IPS-NIHi11 (cell line): Measurements from ENCODE around the gene SLC7A4.
"Not testable (repeated sequence)": the region's sequence is repeated elsewhere in the genome, so short reads cannot be mapped to it uniquely, and the experiment has no call there.

ENCODE experiments used
- DNase-seq: peaks from one replicate; pipeline ENCODE4 v3.0.0; 2012; ENCODE audit warnings: mixed read lengths, low spot score

SLC7A4 gene

DNA sequence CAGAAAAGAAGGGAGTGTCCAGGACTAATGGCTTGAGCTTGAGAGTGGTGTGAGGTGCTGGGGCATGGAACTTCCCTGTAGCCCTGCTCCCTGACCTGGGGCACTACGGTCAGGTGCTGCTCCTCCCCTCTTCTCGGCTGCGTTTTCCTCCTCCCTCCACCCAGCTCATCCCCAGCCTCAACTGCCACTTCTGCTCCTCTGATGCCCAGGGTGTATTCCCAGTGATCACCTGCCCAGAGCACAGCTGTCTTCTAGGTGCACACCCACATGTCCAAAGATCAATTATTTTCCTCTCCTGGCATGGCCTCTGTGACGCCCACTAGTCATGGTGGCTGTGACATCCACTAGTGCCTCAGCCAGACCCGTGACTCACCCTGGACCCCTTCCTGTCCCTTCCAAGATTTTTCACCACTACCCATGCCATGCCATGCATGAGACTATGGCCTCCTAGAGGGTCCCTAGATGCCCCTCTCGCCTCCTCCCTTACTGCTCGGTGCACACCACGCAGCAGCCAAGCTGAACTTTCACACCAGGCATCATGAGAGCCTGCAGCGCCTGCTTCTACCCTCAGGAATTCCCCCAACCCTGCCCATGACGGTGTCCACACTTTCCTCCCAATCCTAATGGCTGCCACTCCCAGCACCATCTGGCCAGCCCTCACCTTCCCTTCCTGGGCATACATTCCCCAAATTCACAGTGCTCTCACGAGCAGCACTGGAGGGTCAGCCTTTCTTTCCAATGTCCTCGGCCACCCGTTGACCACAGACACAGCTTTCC lies 15.5 kb downstream of the SLC7A4 start:
- no peak for DNase-seq

- DNase-seq: no peak
These were observed 16.8 kb downstream of the SLC7A4 start for GRCh38 chr22:21015466-21016006.

DNA sequence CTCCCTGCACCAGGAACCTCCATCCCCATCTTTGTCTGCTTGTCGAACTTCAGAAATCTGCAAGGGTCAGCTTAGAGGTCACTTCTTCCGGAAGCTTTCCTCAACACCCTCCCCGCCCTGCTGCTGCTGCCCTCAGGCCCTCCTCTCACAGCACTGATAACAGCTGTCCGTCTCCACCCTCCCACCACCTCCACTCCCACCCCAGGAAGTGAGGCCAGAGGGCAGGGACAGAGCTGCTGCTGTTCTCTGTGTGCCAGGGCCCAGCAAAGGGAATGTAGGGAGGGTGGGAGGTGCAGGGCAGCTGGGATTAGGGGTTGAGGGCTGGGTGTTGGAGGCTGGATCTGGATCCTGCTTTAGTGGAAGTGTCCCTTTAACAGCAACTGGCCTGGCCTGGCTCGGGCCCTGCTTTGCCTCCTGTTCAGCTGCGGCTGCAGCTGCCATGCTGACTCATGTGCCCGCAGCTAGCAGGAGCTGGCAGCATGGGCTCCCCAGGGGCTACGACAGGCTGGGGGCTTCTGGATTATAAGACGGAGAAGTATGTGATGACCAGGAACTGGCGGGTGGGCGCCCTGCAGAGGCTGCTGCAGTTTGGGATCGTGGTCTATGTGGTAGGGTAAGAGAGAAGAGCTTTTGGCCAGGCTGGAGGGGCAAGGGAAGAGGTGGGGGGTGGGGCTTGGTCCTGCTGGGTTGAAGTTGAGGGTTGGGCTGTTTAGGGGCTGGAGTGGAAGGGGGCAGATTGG lies 17.5 kb downstream of the SLC7A4 start, which contains the start of gene P2RX6:
Gene P2RX6, plus strand, starts transcription at position 440 of the 740 bp plus-strand sequence. Its CDS starts 10 bp downstream, at position 450.
- DNase-seq: peak; percentile 47

- peak; percentile 98 for DNase-seq
These were observed 18.1 kb downstream of the SLC7A4 start for GRCh38 chr22:21014202-21014725.

DNA sequence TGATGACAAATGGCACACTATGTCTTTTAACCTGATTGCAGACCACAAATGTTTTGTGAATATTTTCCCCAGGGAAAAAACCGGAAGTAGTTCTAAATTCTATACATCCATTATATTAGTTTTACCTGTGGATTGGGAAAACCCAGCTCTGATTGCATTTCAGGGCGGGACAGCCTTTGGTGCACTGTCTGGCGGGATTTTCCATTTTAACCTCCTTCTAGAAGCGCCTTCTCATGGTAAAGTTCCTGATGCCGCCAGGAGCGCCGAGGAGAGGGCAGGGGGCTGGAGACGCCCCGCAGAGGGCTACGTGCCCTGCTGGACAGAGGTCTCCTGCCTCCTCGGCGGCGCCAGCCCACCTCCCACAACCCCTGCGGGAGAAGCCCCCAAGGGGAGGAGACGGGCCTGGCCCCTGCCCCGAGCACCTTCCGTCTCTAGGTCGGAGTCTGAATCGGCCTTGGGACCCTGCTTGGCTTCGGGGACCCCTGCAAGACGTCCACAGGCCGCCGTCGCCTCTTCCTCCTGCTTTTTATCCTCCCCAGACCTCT lies 18.6 kb downstream of the SLC7A4 start:
- no peak for DNase-seq

DNA sequence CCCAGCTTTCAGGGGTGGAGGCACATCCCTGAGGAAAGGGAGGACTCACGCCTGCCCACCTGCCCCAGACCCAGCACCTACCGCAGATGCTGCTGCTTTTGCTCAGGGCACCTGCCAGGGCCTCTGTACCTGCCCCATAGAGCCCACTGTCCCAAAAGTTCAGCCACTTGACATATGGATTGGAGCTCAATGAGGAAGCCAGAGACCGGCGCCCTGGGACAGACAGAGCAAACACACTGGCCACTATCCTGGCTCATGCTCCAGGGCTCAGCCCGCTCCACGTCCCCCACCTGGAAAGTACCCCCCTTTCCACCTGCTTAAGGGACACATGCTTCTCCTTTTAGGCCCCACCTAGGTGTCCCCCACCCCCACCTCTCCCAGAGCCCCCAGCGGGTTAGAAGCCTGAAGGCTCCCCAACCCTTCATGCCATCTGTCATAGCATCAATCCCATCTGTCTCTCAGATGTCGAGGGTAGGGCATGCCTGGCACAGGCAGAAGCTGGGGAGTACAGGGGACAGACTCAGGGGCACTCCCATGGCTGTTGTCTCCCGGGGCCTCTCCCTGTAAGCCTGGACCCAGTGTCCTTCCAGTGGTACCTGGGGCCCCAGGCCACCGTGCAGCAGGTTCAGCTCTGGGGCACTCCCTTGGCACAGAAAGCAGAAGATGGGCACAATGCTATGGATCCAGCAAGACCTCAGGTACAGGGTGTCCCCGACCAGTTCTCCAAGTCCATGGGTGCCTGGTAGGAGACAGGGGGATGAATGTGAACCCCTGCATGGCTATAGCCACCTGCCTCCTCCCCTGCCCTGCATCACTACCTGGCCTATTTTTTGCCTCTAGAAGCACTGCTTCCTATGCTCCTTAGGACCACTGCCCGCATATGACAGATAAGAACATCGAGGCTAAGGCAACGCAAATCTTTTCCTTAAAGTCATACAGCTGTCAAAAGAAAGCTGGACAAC lies 19.6 kb downstream of the SLC7A4 start:
- DNase-seq: no peak

DNA sequence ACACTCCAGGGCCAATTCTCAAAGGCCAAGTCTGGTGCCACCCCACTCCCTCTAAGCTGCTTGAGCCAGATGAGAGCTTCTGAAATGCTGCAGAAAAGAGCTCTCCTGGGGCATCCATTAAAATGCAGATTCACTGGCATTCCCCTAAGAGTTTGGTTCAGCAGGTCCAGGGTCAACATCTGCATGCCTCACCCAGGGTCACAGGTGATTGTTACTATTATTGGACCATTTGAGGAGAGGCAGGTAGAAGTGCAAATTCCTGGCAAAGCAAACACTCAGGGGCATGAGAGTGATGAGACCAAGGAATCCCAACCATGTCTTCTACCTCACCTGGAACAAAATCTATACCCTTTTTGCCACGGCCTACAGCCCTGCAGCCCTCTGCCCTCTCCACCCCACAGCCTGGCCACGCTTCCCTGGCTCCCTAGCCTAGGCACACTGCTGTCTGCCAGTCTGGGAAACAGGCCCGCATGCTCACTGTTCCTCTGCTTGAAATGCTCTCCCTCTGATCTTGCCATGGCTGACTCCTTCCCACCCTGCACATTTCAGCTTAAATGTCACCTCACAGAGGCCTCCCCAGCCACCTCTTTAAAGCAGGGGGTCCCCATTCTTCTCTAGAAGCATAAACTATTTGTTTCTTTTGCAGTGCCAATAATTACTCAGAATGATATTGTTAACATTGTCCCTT lies 21.8 kb downstream of the SLC7A4 start:
- no peak for DNase-seq

DNA sequence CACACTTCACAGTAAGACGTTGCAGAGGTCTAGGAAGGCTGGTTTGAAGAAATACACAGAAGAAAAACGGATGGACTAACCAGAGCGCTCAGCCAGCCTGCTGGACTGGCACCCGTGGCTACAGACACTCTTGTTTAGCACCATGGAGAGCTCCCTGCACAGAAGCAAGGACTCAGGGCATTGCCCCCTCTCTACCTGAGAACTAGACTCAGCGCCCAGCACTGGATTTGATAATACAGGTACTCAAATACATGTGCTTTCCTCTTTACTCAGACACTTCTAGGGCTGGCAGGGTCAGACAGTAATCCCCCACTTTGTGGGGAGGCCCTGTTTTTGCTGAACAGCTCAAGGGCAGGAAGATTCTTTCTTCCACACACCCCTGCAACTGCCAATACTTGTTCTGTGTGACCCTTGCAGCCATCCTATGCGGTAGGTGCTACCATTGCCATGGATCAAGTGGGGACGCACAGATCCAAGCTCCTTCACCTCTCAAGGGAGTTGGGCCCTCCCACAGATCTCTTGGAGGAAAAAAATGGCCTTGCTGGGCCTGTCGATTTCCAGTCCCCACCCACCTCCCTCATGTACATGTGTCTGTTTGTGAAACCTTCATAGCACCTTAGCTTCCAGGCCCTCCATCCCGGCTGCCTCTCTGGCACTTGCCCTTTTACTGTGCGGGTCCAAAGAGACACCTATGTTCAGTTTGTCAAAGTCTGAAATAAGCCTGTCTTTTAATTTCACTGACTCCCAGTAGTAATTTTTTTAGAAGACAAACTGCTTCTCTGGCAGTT lies 22.5 kb downstream of the SLC7A4 start:
- DNase-seq: peak; percentile 84

DNA sequence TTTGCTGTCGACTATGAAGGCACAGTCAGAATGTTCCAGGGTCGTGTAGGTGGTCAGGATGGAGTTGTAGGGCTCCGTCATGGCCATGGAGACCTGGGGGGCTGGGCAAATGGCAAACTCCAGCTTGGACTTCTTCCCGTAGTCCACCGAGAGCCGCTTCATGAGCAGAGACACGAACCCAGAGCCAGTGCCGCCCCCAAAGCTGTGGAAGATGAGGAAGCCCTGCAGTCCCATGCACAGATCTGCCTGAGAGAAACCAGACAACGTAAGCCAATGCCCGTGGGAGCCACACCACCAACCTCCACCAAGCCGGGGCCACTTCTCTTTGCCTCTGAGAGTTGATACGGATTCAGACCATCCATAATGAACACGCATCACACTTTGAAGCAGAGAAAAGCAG lies 23.2 kb downstream of the SLC7A4 start:
- DNase-seq: not testable (repeated sequence)

GRCh38 chr22:21003782-21004181 lies 28.6 kb downstream of the SLC7A4 start:
- DNase-seq: no peak

GRCh38 chr22:21001601-21002325 lies 30.6 kb downstream of the SLC7A4 start, which contains the start of gene THAP7:
Gene THAP7 (minus strand): TSS chr22:21002118. CDS start chr22:21001911, 207 bp downstream.
- peak; percentile 97 for DNase-seq

GRCh38 chr22:21000987-21001600 lies 31.3 kb downstream of the SLC7A4 start:
- peak; percentile 34 for DNase-seq

DNA sequence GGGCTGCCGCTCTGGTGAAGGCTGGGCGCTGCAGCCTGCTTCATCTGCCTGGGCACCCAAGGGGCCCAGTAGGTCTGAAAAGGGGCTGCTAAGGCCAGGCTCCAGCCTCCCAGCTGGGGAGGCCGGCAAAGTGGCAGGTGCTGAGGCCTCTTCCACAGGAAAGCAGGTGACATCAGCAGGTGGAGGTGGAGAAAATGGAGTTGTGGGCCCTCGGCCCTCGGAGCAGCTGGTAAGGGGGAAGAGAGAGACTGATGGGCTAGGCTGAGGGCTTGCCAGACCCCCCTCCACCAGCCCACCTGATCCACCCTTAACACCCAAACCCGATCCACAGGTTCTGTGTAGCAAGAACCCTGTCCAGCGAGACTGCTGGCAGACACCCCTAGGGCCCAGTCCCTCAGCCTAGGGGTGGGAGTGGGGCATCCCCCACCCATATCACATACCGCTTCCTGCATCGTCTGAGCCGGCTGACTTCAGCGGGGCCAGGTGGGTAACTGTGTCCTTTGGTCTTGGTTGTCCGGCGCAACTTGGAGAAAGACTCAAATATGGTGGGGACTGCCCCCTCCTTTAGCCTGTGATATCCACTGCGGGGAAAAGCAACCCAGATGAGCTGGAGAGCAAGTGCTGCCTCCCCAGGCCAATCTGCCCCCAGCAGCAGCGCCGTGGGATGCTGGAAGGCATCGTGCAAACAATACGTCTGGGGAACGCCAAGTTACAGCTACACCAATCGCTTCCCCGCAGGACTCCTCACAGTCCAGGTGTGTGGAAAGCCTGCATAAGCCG lies 32.0 kb downstream of the SLC7A4 start:
- no peak for DNase-seq

DNA sequence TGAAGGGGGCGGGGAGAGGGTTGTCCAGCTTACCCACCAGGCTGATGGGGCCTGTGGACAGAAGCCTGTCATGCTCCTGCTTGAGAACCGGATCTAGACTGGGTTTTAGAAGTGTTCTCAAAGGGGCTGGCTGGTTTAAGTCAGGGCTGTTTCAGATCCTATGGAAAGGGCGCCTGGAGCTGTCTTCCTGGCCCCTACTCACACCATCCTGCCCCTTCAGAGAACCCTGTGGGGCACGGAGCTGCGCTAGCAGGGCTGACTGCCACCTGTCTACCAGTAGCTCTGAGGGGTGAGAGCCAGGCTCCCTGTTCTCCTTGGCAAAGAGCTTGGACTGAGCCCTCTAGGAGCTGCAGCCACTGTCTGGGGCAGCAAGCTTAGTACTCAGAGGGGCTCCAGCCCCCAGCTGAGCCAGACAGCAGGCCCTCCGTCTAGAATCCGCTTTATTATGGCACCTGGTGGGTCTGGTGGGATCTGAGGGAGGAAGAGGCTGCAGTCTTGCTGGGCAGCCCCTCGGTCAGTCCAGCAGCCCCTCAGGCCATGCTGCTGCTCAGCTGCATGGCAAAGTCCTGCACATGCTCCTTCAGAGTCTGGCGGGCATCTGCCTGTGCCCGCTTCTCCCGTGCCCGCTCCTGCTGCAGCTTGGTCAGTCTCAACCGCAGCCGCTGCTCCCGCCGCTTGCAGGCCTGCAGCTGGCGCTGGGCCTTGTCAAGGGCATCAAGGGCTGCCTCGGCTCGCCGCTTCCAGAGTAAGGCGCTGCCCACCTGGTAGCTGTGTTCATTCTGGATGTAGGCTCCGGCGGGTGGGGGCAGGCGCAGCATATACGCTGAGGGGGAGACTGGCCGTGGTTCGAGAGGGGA lies 32.8 kb downstream of the SLC7A4 start:
- no peak for DNase-seq

DNA sequence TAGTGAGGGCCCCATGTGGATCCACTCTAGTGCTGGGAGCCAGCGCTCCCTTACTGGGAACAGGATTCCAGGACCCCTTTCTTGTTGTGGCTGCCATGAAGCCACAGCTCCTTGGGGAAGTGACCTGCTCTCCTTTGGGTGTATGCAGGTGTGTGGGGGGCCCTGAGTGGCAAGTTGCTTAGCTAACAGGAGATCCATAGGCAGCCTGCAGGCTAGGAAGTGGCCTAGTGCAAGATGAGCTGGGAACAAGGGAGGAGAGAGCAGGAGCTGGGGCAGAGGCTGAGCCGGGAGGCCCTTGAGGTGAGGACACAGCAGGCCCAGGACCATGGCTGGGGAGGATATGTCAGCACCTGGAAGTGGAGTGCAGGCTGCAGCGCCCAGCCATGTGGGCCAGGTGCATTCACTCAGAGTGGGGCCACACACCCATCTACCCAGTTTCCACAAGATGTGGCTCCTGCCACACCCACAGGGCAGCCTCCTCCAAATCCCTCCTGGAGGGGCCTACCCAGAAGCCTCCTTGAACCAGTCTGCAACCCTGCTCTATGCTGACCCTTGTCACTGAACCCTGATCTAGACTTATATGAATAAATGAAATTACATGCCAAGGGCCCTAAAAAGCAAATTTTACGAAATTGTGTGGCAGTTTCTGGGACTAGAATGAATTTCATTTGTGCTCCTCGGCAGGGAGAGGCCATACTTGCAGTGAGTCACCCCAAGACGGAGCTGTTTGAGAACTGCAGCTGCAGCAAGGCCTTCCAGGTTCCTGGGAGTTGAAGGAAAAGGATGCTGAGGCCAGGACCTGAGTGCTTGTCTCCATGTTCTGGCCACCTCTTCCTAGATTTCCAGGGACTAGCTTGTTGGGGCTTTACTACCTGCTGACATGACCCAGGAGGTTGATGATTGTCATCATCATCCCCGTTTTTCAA lies 33.7 kb downstream of the SLC7A4 start:
- DNase-seq: no peak
